Parathyroid adenoma (tissue), 2 donors: ENCODE data around the gene ERO1B.
"Not testable (repeated sequence)": the region's sequence is repeated elsewhere in the genome, so short reads cannot be mapped to it uniquely, and the experiment has no call there.

Experiments
- H2AFZ ChIP-seq: fragments of 300-600 bp; sonication (generic); one replicate; pipeline ENCODE4 v1.7.0; 2017; ENCODE audit warnings: antibody characterized with exemption, mild to moderate bottlenecking
- H3K27ac ChIP-seq: fragments of 300-600 bp; sonication (generic); one replicate; pipeline ENCODE4 v1.7.0; 2017
- H3K27me3 ChIP-seq: fragments of 300-600 bp; sonication (generic); one replicate; pipeline ENCODE4 v1.7.0; 2017; ENCODE audit warnings: low read length; ENCODE audit not compliant: control insufficient read depth, insufficient read depth
- H3K36me3 ChIP-seq: fragments of 300-600 bp; sonication (generic); one replicate; pipeline ENCODE4 v1.7.0; 2017; ENCODE audit warnings: low read length; ENCODE audit not compliant: control insufficient read depth, insufficient read depth
- H3K4me1 ChIP-seq: fragments of 300-600 bp; sonication (generic); one replicate; pipeline ENCODE4 v1.7.0; 2017; ENCODE audit warnings: control low read depth
- H3K4me2 ChIP-seq: fragments of 300-600 bp; sonication (generic); one replicate; pipeline ENCODE4 v1.7.0; 2017; ENCODE audit warnings: low read length
- H3K4me3 ChIP-seq: fragments of 300-600 bp; sonication (generic); one replicate; pipeline ENCODE4 v1.7.0; 2017; ENCODE audit warnings: low read depth, low read length
- H3K79me2 ChIP-seq: fragments of 300-600 bp; sonication (generic); one replicate; pipeline ENCODE4 v1.7.0; 2017; ENCODE audit warnings: control low read depth
- H3K9ac ChIP-seq: fragments of 300-600 bp; sonication (generic); one replicate; pipeline ENCODE4 v1.7.0; 2017; ENCODE audit warnings: mild to moderate bottlenecking
- H3K9me3 ChIP-seq: fragments of 300-600 bp; sonication (generic); one replicate; pipeline ENCODE4 v1.7.0; 2017; ENCODE audit warnings: low read length; ENCODE audit not compliant: control insufficient read depth
- TF ChIP-seq, protein P1 (sequence below): fragments of 300-600 bp; sonication (generic); IDR thresholded peaks from one replicate; pipeline ENCODE4 v1.7.0; 2017; ENCODE audit warnings: antibody characterized with exemption, mild to moderate bottlenecking
- donor health status: primary hyperparathyroidism.

Gene ERO1B

DNA sequence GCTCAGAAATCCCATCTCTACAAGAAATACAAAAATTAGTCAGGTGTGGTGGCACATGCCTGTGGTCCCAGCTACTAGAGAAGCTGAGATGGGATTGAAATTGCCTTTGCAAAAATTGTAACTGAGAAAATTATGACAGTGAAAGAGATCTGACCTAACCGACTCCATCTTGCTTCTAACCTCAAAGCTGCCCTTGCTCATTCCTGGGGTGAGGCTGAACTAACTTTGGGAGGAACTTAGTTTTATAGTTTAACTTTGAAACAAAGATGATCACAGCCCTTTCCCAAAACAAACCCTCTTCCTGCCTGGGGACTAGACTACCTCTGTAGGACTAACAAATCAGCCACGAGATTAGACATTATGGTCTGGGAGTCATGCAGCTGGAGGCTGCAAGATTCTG lies 33.8 kb upstream of the ERO1B start:
- no peak overlapping the region for H3K9ac ChIP-seq
- no peak overlapping the region for H3K4me3 ChIP-seq
- no peaks in the 10 kb centered on the region for H3K36me3 ChIP-seq
- H3K79me2 ChIP-seq, result no peaks in the 10 kb centered on the region
- TF ChIP-seq, protein P1, sequence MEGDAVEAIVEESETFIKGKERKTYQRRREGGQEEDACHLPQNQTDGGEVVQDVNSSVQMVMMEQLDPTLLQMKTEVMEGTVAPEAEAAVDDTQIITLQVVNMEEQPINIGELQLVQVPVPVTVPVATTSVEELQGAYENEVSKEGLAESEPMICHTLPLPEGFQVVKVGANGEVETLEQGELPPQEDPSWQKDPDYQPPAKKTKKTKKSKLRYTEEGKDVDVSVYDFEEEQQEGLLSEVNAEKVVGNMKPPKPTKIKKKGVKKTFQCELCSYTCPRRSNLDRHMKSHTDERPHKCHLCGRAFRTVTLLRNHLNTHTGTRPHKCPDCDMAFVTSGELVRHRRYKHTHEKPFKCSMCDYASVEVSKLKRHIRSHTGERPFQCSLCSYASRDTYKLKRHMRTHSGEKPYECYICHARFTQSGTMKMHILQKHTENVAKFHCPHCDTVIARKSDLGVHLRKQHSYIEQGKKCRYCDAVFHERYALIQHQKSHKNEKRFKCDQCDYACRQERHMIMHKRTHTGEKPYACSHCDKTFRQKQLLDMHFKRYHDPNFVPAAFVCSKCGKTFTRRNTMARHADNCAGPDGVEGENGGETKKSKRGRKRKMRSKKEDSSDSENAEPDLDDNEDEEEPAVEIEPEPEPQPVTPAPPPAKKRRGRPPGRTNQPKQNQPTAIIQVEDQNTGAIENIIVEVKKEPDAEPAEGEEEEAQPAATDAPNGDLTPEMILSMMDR, result no peak
- H2AFZ ChIP-seq, result no peak overlapping the region
- H3K4me1 ChIP-seq, result peaks cover 3% of the 10 kb centered on the region
- H3K27me3 ChIP-seq, result no peaks in the 10 kb centered on the region
- H3K9me3 ChIP-seq, result no peaks in the 10 kb centered on the region
- H3K4me2 ChIP-seq, result no peak overlapping the region
- H3K27ac ChIP-seq, result no peak overlapping the region

DNA sequence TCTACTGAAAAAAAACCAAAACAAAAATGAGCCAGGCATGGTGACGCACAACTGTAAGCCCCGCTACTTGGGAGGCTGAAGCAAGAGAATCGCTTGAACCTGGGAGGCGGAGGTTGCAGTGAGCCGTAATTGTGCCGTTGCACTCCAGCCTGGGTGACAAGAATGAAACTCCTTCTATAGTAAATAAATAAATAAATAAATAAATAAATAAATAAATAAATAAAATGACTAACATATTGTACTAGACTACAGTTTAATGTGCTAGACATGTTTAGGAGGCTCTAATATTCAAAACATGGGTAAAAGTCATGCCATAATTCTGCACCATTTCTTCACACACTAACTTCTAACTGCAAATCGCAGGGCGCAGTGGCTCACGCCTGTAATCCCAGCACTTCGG lies 33.3 kb upstream of the ERO1B start:
- Histone ChIP-seq H3K9ac (no peak overlapping the region), H2AFZ (no peak overlapping the region), H3K27me3 (no peaks in the 10 kb centered on the region), H3K9me3 (no peaks in the 10 kb centered on the region), H3K79me2 (no peaks in the 10 kb centered on the region), H3K4me3 (no peak overlapping the region), H3K4me2 (no peak overlapping the region), H3K36me3 (no peaks in the 10 kb centered on the region), H3K27ac (no peak overlapping the region), H3K4me1 (peaks cover 3% of the 10 kb centered on the region)
- TF ChIP-seq, protein P1, result no peak

DNA sequence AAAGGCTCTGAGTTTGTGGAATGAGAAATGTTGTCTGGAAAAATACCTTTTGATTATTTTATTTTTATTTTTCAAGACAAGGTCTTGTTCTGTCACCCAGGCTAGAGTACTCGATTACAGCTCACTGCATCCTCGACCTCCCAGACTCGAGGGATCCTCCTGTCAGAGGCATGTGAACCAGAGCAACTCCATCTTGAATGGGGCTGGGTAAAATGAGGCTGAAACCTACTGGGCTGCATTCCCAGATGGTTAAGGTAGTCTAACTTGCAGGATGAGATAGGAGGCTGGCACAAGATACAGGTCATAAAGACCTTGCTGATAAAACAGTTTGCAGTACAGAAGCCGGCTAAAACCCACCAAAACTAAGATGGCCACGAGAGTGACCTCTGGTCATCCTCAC lies 32.3 kb upstream of the ERO1B start:
- H3K79me2 ChIP-seq, H3K9me3 ChIP-seq, H3K4me2 ChIP-seq, H3K27ac ChIP-seq, H3K9ac ChIP-seq, H3K4me1 ChIP-seq, H3K27me3 ChIP-seq, H3K4me3 ChIP-seq, H3K36me3 ChIP-seq, H2AFZ ChIP-seq: not testable (repeated sequence)

DNA sequence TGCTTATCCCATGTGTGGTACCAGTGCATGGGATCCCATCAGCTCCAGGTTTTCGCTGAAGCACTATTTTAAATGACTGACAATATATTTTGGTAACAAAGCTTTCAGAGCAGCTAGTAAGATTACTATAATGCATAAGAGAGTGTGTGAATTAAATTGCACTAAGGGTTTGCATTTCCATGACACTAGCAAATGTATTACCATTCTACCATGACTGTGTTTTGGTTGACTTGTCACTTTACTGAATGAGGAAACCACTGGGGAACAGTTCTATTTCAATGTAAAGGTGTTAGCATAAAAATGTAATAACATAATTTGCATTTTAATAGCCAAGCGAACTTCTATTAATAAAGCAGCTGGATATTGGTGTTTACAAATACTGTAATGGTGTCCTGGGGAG lies 31.7 kb upstream of the ERO1B start:
- no peaks in the 10 kb centered on the region for H3K36me3 ChIP-seq
- TF ChIP-seq, protein P1, result no peak
- H3K4me1 ChIP-seq, result peaks cover 3% of the 10 kb centered on the region
- H3K4me3 ChIP-seq, result no peak overlapping the region
- H3K9me3 ChIP-seq, result no peaks in the 10 kb centered on the region
- H2AFZ ChIP-seq, result no peak overlapping the region
- H3K27ac ChIP-seq, result no peak overlapping the region
- H3K27me3 ChIP-seq, result no peaks in the 10 kb centered on the region
- H3K79me2 ChIP-seq, result no peaks in the 10 kb centered on the region
- no peak overlapping the region for H3K9ac ChIP-seq
- H3K4me2 ChIP-seq, result no peak overlapping the region

DNA sequence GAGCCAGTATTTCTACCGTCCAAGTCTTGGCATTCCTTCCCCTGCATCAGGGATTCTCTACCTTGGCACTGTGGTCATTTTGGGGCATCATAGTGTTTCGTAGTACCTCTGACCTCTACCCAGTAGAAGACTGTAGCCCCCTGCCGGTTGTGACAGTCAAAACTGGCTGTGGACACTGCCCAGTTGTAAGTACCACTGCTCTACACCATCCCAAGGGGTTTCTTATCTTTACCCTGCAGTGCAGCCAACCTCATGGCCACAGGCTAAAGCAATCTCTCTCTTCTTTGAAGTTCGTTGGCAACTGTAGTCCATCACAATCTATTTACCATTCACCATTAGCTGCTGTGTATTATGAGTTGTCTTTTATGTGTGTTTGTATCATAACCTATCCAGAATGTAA lies 29.3 kb upstream of the ERO1B start:
- H3K4me2 ChIP-seq, result no peak overlapping the region
- no peak overlapping the region for H3K9ac ChIP-seq
- no peak overlapping the region for H3K27ac ChIP-seq
- H2AFZ ChIP-seq, result no peak overlapping the region
- no peak overlapping the region for H3K4me3 ChIP-seq
- H3K9me3 ChIP-seq, result no peaks in the 10 kb centered on the region
- H3K79me2 ChIP-seq, result no peaks in the 10 kb centered on the region
- H3K27me3 ChIP-seq, result no peaks in the 10 kb centered on the region
- TF ChIP-seq, protein P1, result no peak
- no peaks in the 10 kb centered on the region for H3K36me3 ChIP-seq
- peaks cover 3% of the 10 kb centered on the region for H3K4me1 ChIP-seq
